A549 (cell line): ENCODE data around the gene SRGN. TPM values are rescaled to one million over a fixed set of nuclear protein-coding genes. Genes with fewer than 3 reads are reported as not detected.

Source experiments
- ATAC-seq, 2 experiments: fragments of 200-7000 bp in 1 of 2; fragments of >200 bp in 1 of 2; cut with Nextera tagmentation in 1 of 2; cut with Tn5 transposase in 1 of 2; 3 replicates each; pipeline versions ENCODE4 v1.8.0 to v1.9.1; 2018 to 2020; ENCODE audit warnings: mild to moderate bottlenecking in 1 of 2, moderate library complexity in 1 of 2
- CTCF ChIA-PET: fragments of 300-600 bp; sonication (Branson Sonifier 250); formaldehyde crosslinking; extraction: SDS; loops from one replicate; lab custom pipeline; 2021; ENCODE audit warnings: antibody characterized with exemption, inconsistent platforms; lab: Yijun Ruan, JAX
- POLR2A ChIA-PET: fragments of 350-600 bp; formaldehyde crosslinking; extraction: SDS; loops from one replicate; lab custom pipeline; 2021; ENCODE audit warnings: antibody characterized with exemption, inconsistent platforms; lab: Yijun Ruan, JAX
- DNase-seq, 2 experiments: peaks; one replicate each; pipeline versions ENCODE4 v3.0.0 to v3.0.0-alpha.2; 2011 to 2016; ENCODE audit warnings: low read depth in 1 of 2, low spot score in 1 of 2
- FAIRE-seq: peaks from 2 replicates; lab custom pipeline; 2011; peaks lifted over from hg19 to GRCh38; lab: Jason Lieb, UNC
- H3K27ac ChIP-seq, 2 experiments: fragments of >200 bp; sonication (Bioruptor Twin); formaldehyde crosslinking; 3 replicates each; pipeline ENCODE4 v1.5.1; 2016 to 2017
- H3K4me1 ChIP-seq: fragments of >200 bp; sonication (Bioruptor Twin); formaldehyde crosslinking; 3 replicates; pipeline ENCODE4 v1.6.1; 2016
- H3K4me2 ChIP-seq: fragments of >200 bp; sonication (Bioruptor Twin); formaldehyde crosslinking; 3 replicates; pipeline ENCODE4 v1.6.1; 2016
- H3K4me3 ChIP-seq: fragments of >200 bp; sonication (Bioruptor Twin); formaldehyde crosslinking; 3 replicates; pipeline ENCODE4 v1.5.1; 2016
- H3K9me3 ChIP-seq: fragments of >200 bp; sonication (Bioruptor Twin); formaldehyde crosslinking; 3 replicates; pipeline ENCODE4 v1.6.1; 2016
- CEBPB ChIP-seq, 2 experiments: fragments of >200 bp in 1 of 2; sonication (Bioruptor Twin) in 1 of 2; formaldehyde crosslinking in 1 of 2; IDR thresholded peaks; 2 replicates each; pipeline ENCODE4 v1.6.1; 2012 to 2016
- EHF ChIP-seq: fragments of 250-450 bp; sonication (Bioruptor Pico); IDR thresholded peaks from 2 replicates; pipeline ENCODE4 v1.5.0; 2020; ENCODE audit warnings: mild to moderate bottlenecking
- EP300 ChIP-seq, 2 experiments: fragments of >200 bp; sonication (Bioruptor Twin); formaldehyde crosslinking; IDR thresholded peaks; 2 replicates in 1 of 2; 3 replicates in 1 of 2; pipeline ENCODE4 v1.6.1; 2016 to 2017
- FOXS1 ChIP-seq: fragments of 250-450 bp; sonication (Bioruptor Pico); IDR thresholded peaks from 2 replicates; pipeline ENCODE4 v1.5.0; 2020; ENCODE audit warnings: mild to moderate bottlenecking, moderate library complexity
- HDAC2 ChIP-seq: fragments of 200-600 bp; sonication (generic); IDR thresholded peaks from 2 replicates; pipeline ENCODE4 v1.6.1; 2016
- HEYL ChIP-seq: fragments of 250-450 bp; sonication (Bioruptor Pico); IDR thresholded peaks from 2 replicates; pipeline ENCODE4 v1.8.0; 2021; ENCODE audit warnings: mild to moderate bottlenecking, moderate library complexity
- HMGXB4 ChIP-seq: fragments of 250-450 bp; sonication (Bioruptor Pico); IDR thresholded peaks from 2 replicates; pipeline ENCODE4 v1.5.0; 2021; ENCODE audit warnings: mild to moderate bottlenecking, moderate library complexity, borderline replicate concordance
- HOXA7 ChIP-seq: fragments of 250-450 bp; sonication (Bioruptor Pico); IDR thresholded peaks from 2 replicates; pipeline ENCODE4 v1.5.0; 2020; ENCODE audit warnings: mild to moderate bottlenecking, moderate library complexity
- JUNB ChIP-seq: fragments of >200 bp; sonication (Bioruptor Twin); formaldehyde crosslinking; IDR thresholded peaks from 2 replicates; pipeline ENCODE4 v1.6.1; 2016
- KDM1A ChIP-seq: fragments of 200-600 bp; sonication (generic); IDR thresholded peaks from 2 replicates; pipeline ENCODE4 v1.6.1; 2016; ENCODE audit warnings: low read depth, mild to moderate bottlenecking
- KDM5A ChIP-seq: fragments of 200-600 bp; sonication (generic); IDR thresholded peaks from 2 replicates; pipeline ENCODE4 v1.6.1; 2016; ENCODE audit warnings: antibody characterized with exemption, mild to moderate bottlenecking
- MAX ChIP-seq: IDR thresholded peaks from 2 replicates; pipeline ENCODE4 v1.6.1; 2012
- MYC ChIP-seq: IDR thresholded peaks from 2 replicates; pipeline ENCODE4 v1.6.1; 2012; ENCODE audit warnings: mild to moderate bottlenecking, inconsistent platforms, low read length, improper control_type of control experiment, borderline replicate concordance
- PBX3 ChIP-seq: IDR thresholded peaks from 2 replicates; pipeline ENCODE4 v1.6.1; 2012
- POLR2A ChIP-seq: IDR thresholded peaks from 2 replicates; pipeline ENCODE4 v1.6.1; 2012; ENCODE audit warnings: mild to moderate bottlenecking, low read length
- RCOR1 ChIP-seq: fragments of 150-350 bp; IDR thresholded peaks from 2 replicates; pipeline ENCODE4 v1.6.1; 2014; ENCODE audit warnings: antibody characterized with exemption, low read length, low read depth
- RFX5 ChIP-seq: fragments of 450-650 bp; IDR thresholded peaks from 2 replicates; pipeline ENCODE4 v1.7.1; 2014; ENCODE audit warnings: antibody characterized with exemption, mild to moderate bottlenecking, moderate library complexity
- RNF2 ChIP-seq: fragments of 200-600 bp; sonication (generic); IDR thresholded peaks from 2 replicates; pipeline ENCODE4 v1.6.1; 2016; ENCODE audit warnings: low read depth, mild to moderate bottlenecking, antibody characterized with exemption, moderate library complexity, borderline replicate concordance
- TFCP2L1 ChIP-seq: fragments of 250-450 bp; sonication (Bioruptor Pico); IDR thresholded peaks from 2 replicates; pipeline ENCODE4 v1.5.0; 2021; ENCODE audit warnings: mild to moderate bottlenecking
- TP53 ChIP-seq: fragments of 250-450 bp; sonication (Bioruptor Pico); IDR thresholded peaks from 2 replicates; pipeline ENCODE4 v1.5.0; 2021; ENCODE audit warnings: mild to moderate bottlenecking, moderate library complexity
- ZFP36 ChIP-seq: fragments of 450-650 bp; IDR thresholded peaks from 2 replicates; pipeline ENCODE4 v1.6.1; 2014; ENCODE audit warnings: borderline replicate concordance; ENCODE audit not compliant: partially characterized antibody
- ZNF302 ChIP-seq: fragments of 250-450 bp; sonication (Bioruptor Pico); IDR thresholded peaks from 2 replicates; pipeline ENCODE4 v1.9.0; 2021; ENCODE audit warnings: inconsistent platforms, mild to moderate bottlenecking, moderate library complexity
- ZSCAN20 ChIP-seq: fragments of 250-450 bp; sonication (Bioruptor Pico); IDR thresholded peaks from 2 replicates; pipeline ENCODE4 v1.8.0; 2022; ENCODE audit warnings: mild to moderate bottlenecking, moderate library complexity
- whole genome bisulfite sequencing: methylation state at CpG from one replicate; pipeline ENCODE4 v1.1.6; 2017; ENCODE audit errors: missing lambda C conversion rate; 5-methylcytosine and 5-hydroxymethylcytosine counted together
- polyA plus RNA-seq, 4 experiments: library from polyadenylated mRNA; depleted of rRNA in 3 of 4; stranded (reverse); fragments of >200 nt; fragmentation: RNase III in 1 of 4; extraction: RNeasy Plus Mini Kit Qiagen cat#74134 plus additional on column Dnase treatment in 1 of 4; gene quantifications; 2 replicates in 3 of 4; 3 replicates in 1 of 4; pipeline ENCODE4 v1.2.3, GENCODE V29; 2011 to 2017

SRGN gene
- polyA plus RNA-seq, 2 of the 4 experiments (the other 2 are of a cell fraction) = 51.9 to 88.7 TPM

GRCh38 chr10:69125554-69125953 is 37.7 kb downstream of the SRGN start:
- ChIA-PET POLR2A (interaction anchor here (1.3 kb wide), 1 partner anchor 54 kb away, joined by 7 read pairs; the partner anchor contains the start of gene SUPV3L1), CTCF (interaction anchor here (0.9 to 2.3 kb wide), 5 partner anchors 10 to 121 kb away, joined by 3 to 13 read pairs (median 4); no protein-coding TSS in a partner anchor)
- Histone ChIP-seq H3K27ac (no peak overlapping the region; a peak in 1 of 6 replicates), H3K4me3 (peak overlapping the region; percentile 77), H3K9me3 (no peaks in the 10 kb centered on the region), H3K4me1 (peaks cover 15% of the 10 kb centered on the region), H3K4me2 (peak overlapping the region; percentile 87)
- 77% methylated on average over 1 of the region's 1 CpG for WGBS
- no peak for FAIRE-seq
- ATAC-seq = no peak
- DNase-seq = no peak
- TF ChIP-seq EP300 (IDR thresholded peaks at IDR 0.05) = no peak
- TF ChIP-seq KDM1A = no peak
- TF ChIP-seq POLR2A = no peak
- TF ChIP-seq HEYL = no peak
- no peak for TF ChIP-seq FOXS1 (CRISPR knock-in tag)
- no peak for TF ChIP-seq TFCP2L1
- no peak for TF ChIP-seq ZFP36
- no peak for TF ChIP-seq KDM5A
- no peak for TF ChIP-seq MYC
- no peak for TF ChIP-seq RNF2
- no peak for TF ChIP-seq PBX3
- TF ChIP-seq RCOR1 = no peak
- no peak for TF ChIP-seq EHF (CRISPR knock-in tag)
- TF ChIP-seq TP53 = no peak
- no peak for TF ChIP-seq HOXA7 (CRISPR knock-in tag)
- TF ChIP-seq HDAC2 = no peak
- TF ChIP-seq RFX5 = no peak
- no peak for TF ChIP-seq JUNB
- no peak for TF ChIP-seq MAX

GRCh38 chr10:69130251-69130650 is 42.3 kb downstream of the SRGN start:
- 49% methylated on average over 2 of the region's 2 CpGs for WGBS
- H3K4me1 ChIP-seq = peaks cover 8% of the 10 kb centered on the region; the same call in 2 of the 3 replicates
- FAIRE-seq = no peak
- no peak for ATAC-seq
- no peaks in the 10 kb centered on the region for H3K9me3 ChIP-seq
- CTCF ChIA-PET = interaction anchor here (1.3 kb wide), 2 partner anchors 13 kb away, joined by 3 to 6 read pairs; no protein-coding TSS in a partner anchor
- no peak overlapping the region for H3K4me2 ChIP-seq
- no peak for TF ChIP-seq HEYL
- TF ChIP-seq POLR2A = no peak
- TF ChIP-seq ZNF302 = no peak
- no peak for TF ChIP-seq TP53
- DNase-seq = no peak
- H3K4me3 ChIP-seq = no peak overlapping the region
- no peak overlapping the region for H3K27ac ChIP-seq
- POLR2A ChIA-PET = no interaction called here

GRCh38 chr10:69139961-69140360 is 52.1 kb downstream of the SRGN start:
- no peak overlapping the region for H3K4me2 ChIP-seq
- POLR2A ChIA-PET = no interaction called here

More at GRCh38 chr10:69139961-69140360, 52.1 kb downstream of the SRGN start:
- no peak for FAIRE-seq
- no peaks in the 10 kb centered on the region for H3K4me1 ChIP-seq
- H3K4me3 ChIP-seq = no peak overlapping the region
- no peak overlapping the region for H3K27ac ChIP-seq
- CTCF ChIA-PET = interaction anchor here (0.7 to 1.2 kb wide), 2 partner anchors 16 to 33 kb away, joined by 3 read pairs; partner anchors contain the start of gene VPS26A
- H3K9me3 ChIP-seq = no peaks in the 10 kb centered on the region
- no peak for ATAC-seq
- TF ChIP-seq HMGXB4 (CRISPR knock-in tag) (no peak), ZSCAN20 (CRISPR knock-in tag) (no peak), CEBPB (IDR thresholded peaks at IDR 0.05) (no peak), EHF (CRISPR knock-in tag) (no peak)
- WGBS = 90% methylated on average over 2 of the region's 2 CpGs
- DNase-seq = no peak
